Nephron progenitor cell (in vitro differentiated cells): ENCODE measurements around the gene MAPRE2.

Experiments
- DNase-seq: peaks from one replicate; pipeline ENCODE4 v3.0.0; 2021
- H3K27ac Mint-ChIP-seq: 2 replicates; pipeline ENCODE4 v1.8.0; 2021; ENCODE audit warnings: mild to moderate bottlenecking, moderate library complexity, mixed read lengths
- H3K27me3 Mint-ChIP-seq: 2 replicates; pipeline ENCODE4 v1.8.0; 2021; ENCODE audit warnings: mild to moderate bottlenecking, low read depth, mixed read lengths; ENCODE audit not compliant: poor library complexity
- H3K36me3 Mint-ChIP-seq: 2 replicates; pipeline ENCODE4 v1.8.0; 2021; ENCODE audit warnings: low read depth, mixed read lengths
- H3K4me1 Mint-ChIP-seq: 2 replicates; pipeline ENCODE4 v1.8.0; 2021; ENCODE audit warnings: mixed read lengths
- H3K4me3 Mint-ChIP-seq: 2 replicates; pipeline ENCODE4 v1.8.0; 2021; ENCODE audit warnings: mild to moderate bottlenecking, moderate library complexity, mixed read lengths
- H3K9me3 Mint-ChIP-seq: 2 replicates; pipeline ENCODE4 v1.8.0; 2021; ENCODE audit warnings: mild to moderate bottlenecking, moderate library complexity, mixed read lengths
- TF ChIP-seq, protein P1 (sequence below): fragments of 200-600 bp; sonication (generic); IDR thresholded peaks from 2 replicates; pipeline ENCODE4 v1.5.0; 2021; ENCODE audit warnings: antibody characterized with exemption

MAPRE2 gene

GRCh38 chr18:35054401-35054800 lies 13.2 kb downstream of the MAPRE2 start:
- H3K27me3 Mint-ChIP-seq, result no peaks in the 10 kb centered on the region
- peaks cover 17% of the 10 kb centered on the region for H3K9me3 Mint-ChIP-seq
- H3K27ac Mint-ChIP-seq, result no peak overlapping the region
- TF ChIP-seq, protein P1, sequence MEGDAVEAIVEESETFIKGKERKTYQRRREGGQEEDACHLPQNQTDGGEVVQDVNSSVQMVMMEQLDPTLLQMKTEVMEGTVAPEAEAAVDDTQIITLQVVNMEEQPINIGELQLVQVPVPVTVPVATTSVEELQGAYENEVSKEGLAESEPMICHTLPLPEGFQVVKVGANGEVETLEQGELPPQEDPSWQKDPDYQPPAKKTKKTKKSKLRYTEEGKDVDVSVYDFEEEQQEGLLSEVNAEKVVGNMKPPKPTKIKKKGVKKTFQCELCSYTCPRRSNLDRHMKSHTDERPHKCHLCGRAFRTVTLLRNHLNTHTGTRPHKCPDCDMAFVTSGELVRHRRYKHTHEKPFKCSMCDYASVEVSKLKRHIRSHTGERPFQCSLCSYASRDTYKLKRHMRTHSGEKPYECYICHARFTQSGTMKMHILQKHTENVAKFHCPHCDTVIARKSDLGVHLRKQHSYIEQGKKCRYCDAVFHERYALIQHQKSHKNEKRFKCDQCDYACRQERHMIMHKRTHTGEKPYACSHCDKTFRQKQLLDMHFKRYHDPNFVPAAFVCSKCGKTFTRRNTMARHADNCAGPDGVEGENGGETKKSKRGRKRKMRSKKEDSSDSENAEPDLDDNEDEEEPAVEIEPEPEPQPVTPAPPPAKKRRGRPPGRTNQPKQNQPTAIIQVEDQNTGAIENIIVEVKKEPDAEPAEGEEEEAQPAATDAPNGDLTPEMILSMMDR, result no peak
- peaks cover 29% of the 10 kb centered on the region for H3K36me3 Mint-ChIP-seq
- peaks cover 38% of the 10 kb centered on the region for H3K4me1 Mint-ChIP-seq
- no peak overlapping the region for H3K4me3 Mint-ChIP-seq
- no peak for DNase-seq

DNA sequence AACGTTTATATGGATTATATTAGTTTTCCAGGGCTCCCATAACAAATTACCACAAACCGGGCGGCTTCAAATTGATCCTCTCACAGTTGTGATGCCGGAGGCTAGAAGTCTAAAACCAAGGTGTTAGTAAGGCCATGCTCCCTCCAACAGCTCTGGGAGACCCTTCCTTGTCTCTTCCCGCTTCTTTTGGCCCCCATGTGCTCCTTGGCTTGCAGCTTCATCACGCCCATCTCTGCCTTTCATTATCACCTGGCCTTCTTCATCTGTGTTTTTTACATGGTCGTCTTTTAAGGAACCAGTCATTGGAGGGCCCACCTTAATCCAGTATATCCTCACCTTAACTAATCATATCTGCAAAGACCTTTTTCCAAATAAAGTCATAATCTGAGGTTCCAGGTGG lies 13.9 kb downstream of the MAPRE2 start:
- Mint-ChIP-seq H3K4me1 (peaks cover 40% of the 10 kb centered on the region), H3K9me3 (peaks cover 17% of the 10 kb centered on the region), H3K36me3 (peaks cover 29% of the 10 kb centered on the region)

DNA sequence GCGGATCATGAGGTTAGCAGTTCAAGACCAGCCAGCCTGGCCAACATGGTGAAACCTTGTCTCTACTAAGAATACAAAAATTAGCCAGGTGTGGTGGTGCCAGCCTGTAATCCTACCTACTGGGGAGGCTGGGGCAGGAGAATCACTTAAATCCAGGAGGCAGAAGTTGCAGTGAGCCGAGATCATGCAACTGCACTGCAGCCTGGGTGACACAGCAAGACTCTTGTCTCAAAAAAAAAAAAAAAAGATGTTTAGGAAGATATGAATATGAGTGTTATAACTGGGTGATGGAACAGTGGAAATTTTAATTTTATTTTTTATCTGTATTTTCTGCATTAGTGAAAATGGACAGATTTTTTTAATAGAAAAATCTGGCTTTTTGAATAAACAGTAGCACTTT lies 14.5 kb downstream of the MAPRE2 start:
- H3K9me3 Mint-ChIP-seq, result peaks cover 17% of the 10 kb centered on the region
- peaks cover 40% of the 10 kb centered on the region for H3K4me1 Mint-ChIP-seq
- H3K27ac Mint-ChIP-seq, result no peak overlapping the region
- TF ChIP-seq, protein P1, result no peak
- DNase-seq, result no peak
- no peak overlapping the region for H3K4me3 Mint-ChIP-seq
- H3K36me3 Mint-ChIP-seq, result peaks cover 29% of the 10 kb centered on the region
- no peaks in the 10 kb centered on the region for H3K27me3 Mint-ChIP-seq

More for the DNA sequence above, 13.9 kb downstream of the MAPRE2 start:
- Mint-ChIP-seq H3K27me3 (no peaks in the 10 kb centered on the region), H3K4me3 (no peak overlapping the region), H3K27ac (no peak overlapping the region)
- DNase-seq, result no peak
- TF ChIP-seq, protein P1, result no peak

- DNase-seq, result no peak
- peaks cover 10% of the 10 kb centered on the region for H3K36me3 Mint-ChIP-seq
- H3K9me3 Mint-ChIP-seq, result peaks cover 7% of the 10 kb centered on the region
- TF ChIP-seq, protein P1, result no peak
- H3K27ac Mint-ChIP-seq, result peak overlapping the region; percentile 32
- no peaks in the 10 kb centered on the region for H3K27me3 Mint-ChIP-seq
- peak overlapping the region; percentile 13 for H3K4me3 Mint-ChIP-seq
- peaks cover 56% of the 10 kb centered on the region for H3K4me1 Mint-ChIP-seq
Observed at GRCh38 chr18:35059280-35059927, 18.2 kb downstream of the MAPRE2 start.

- TF ChIP-seq, protein P1, result no peak
- Mint-ChIP-seq H3K27me3 (no peaks in the 10 kb centered on the region), H3K4me1 (peaks cover 56% of the 10 kb centered on the region), H3K27ac (peak overlapping the region; percentile 32), H3K36me3 (peaks cover 2% of the 10 kb centered on the region), H3K9me3 (peaks cover 1% of the 10 kb centered on the region), H3K4me3 (no peak overlapping the region)
- DNase-seq, result no peak
Observed at GRCh38 chr18:35060122-35060815, 19.1 kb downstream of the MAPRE2 start.
